HG03457 (cell line): Measurements from ENCODE around the gene LRFN3.
"Not testable (repeated sequence)": the region's sequence is repeated elsewhere in the genome, so short reads cannot be mapped to it uniquely, and the experiment has no call there.

Experiments
- ATAC-seq: cut with Tn5 transposase; IDR thresholded peaks from one replicate; pipeline ENCODE4 v1.9.1; 2021; ENCODE audit warnings: moderate number of reproducible peaks; ENCODE audit not compliant: unreplicated experiment

The LRFN3 gene

GRCh38 chr19:35963514-35963913 lies 27.3 kb downstream of the LRFN3 start:
- no peak for ATAC-seq

GRCh38 chr19:35966771-35967170 lies 30.6 kb downstream of the LRFN3 start:
- no peak for ATAC-seq

- no peak for ATAC-seq
These were observed 37.3 kb downstream of the LRFN3 start for GRCh38 chr19:35973487-35973886.

- ATAC-seq: no peak
These were observed 39.5 kb downstream of the LRFN3 start for GRCh38 chr19:35975608-35976214.

- ATAC-seq: no peak
These were observed 41.5 kb downstream of the LRFN3 start for GRCh38 chr19:35977446-35978222.

GRCh38 chr19:35978271-35978670 lies 42.1 kb downstream of the LRFN3 start:
- ATAC-seq: no peak

GRCh38 chr19:35978832-35979365 lies 42.7 kb downstream of the LRFN3 start:
- no peak for ATAC-seq

- ATAC-seq: not testable (repeated sequence)
These were observed 44.8 kb downstream of the LRFN3 start for GRCh38 chr19:35980997-35981396.

- ATAC-seq: no peak
These were observed 47.0 kb downstream of the LRFN3 start for GRCh38 chr19:35983177-35983576.

- no peak for ATAC-seq
These were observed 49.9 kb downstream of the LRFN3 start for GRCh38 chr19:35986111-35986510.

- no peak for ATAC-seq
These were observed 50.7 kb downstream of the LRFN3 start for GRCh38 chr19:35986664-35987570.

- ATAC-seq: no peak
These were observed 51.4 kb downstream of the LRFN3 start for GRCh38 chr19:35987571-35987896.

- ATAC-seq: no peak
These were observed 52.6 kb downstream of the LRFN3 start for GRCh38 chr19:35988824-35989223.

GRCh38 chr19:35990156-35990555 lies 54.0 kb downstream of the LRFN3 start:
- ATAC-seq: no peak

- no peak for ATAC-seq
These were observed 54.9 kb downstream of the LRFN3 start for GRCh38 chr19:35990771-35991730.

GRCh38 chr19:35991731-35992450 lies 55.7 kb downstream of the LRFN3 start:
- no peak for ATAC-seq

- ATAC-seq: no peak
These were observed 57.0 kb downstream of the LRFN3 start for GRCh38 chr19:35992907-35993765.

- ATAC-seq: no peak
These were observed 57.9 kb downstream of the LRFN3 start for GRCh38 chr19:35993923-35994598.
